WTC11 (cell line): ENCODE results near the gene DNASE2B. TPM values are rescaled to one million over a fixed set of nuclear protein-coding genes. Genes with fewer than 3 reads are reported as not detected.
A peak's percentile ranks its signal among the peaks of the same experiment; 100 is the strongest.

Source experiments
- ATAC-seq: fragments of 200-7000 bp; cut with Tn5 transposase; 2 replicates; pipeline ENCODE4 v1.10.0; 2021; ENCODE audit warnings: mild to moderate bottlenecking, moderate library complexity
- CTCF ChIA-PET: fragments of 300-600 bp; sonication (Branson Sonifier 250); formaldehyde crosslinking; loops from one replicate; lab custom pipeline; 2021; ENCODE audit warnings: antibody characterized with exemption; lab: Charles Lee
- POLR2A ChIA-PET: fragments of 350-600 bp; sonication (Branson Sonifier 250); formaldehyde crosslinking; loops from one replicate; lab custom pipeline; 2021; ENCODE audit warnings: antibody characterized with exemption; lab: Charles Lee
- DNase-seq: peaks from one replicate; pipeline ENCODE4 v3.0.0; 2021; ENCODE audit warnings: low spot score
- H3K27ac Mint-ChIP-seq: 2 replicates; pipeline ENCODE4 v1.8.0; 2021; ENCODE audit warnings: mixed read lengths
- H3K27me3 Mint-ChIP-seq: 2 replicates; pipeline ENCODE4 v1.8.0; 2021; ENCODE audit warnings: low read depth, mild to moderate bottlenecking, moderate library complexity, mixed read lengths
- H3K36me3 Mint-ChIP-seq: 2 replicates; pipeline ENCODE4 v1.8.0; 2021; ENCODE audit warnings: mixed read lengths
- H3K4me1 Mint-ChIP-seq: 2 replicates; pipeline ENCODE4 v1.8.0; 2022; ENCODE audit warnings: mixed read lengths
- H3K4me3 Mint-ChIP-seq: 2 replicates; pipeline ENCODE4 v1.8.0; 2021; ENCODE audit warnings: mild to moderate bottlenecking, moderate library complexity, mixed read lengths
- H3K9me3 Mint-ChIP-seq: 2 replicates; pipeline ENCODE4 v1.8.0; 2021; ENCODE audit warnings: mixed read lengths
- CREB1 ChIP-seq: sonication (generic); formaldehyde crosslinking; IDR thresholded peaks from 2 replicates; pipeline ENCODE4 v1.8.0; 2023; ENCODE audit warnings: mild to moderate bottlenecking, missing genetic modification reagents
- CTCF ChIP-seq: fragments of 200-600 bp; IDR thresholded peaks from 2 replicates; pipeline ENCODE4 v1.8.0; 2022; ENCODE audit warnings: antibody characterized with exemption
- ELF4 ChIP-seq: sonication (generic); formaldehyde crosslinking; IDR thresholded peaks from 2 replicates; pipeline ENCODE4 v1.8.1; 2022; ENCODE audit warnings: low read depth, mild to moderate bottlenecking, moderate library complexity, missing genetic modification reagents
- EMX1 ChIP-seq: fragments of 250-450 bp; sonication (Bioruptor Pico); IDR thresholded peaks from 2 replicates; pipeline ENCODE4 v1.8.0; 2021; ENCODE audit warnings: mild to moderate bottlenecking
- ERG ChIP-seq: fragments of 250-450 bp; sonication (Bioruptor Pico); IDR thresholded peaks from 2 replicates; pipeline ENCODE4 v1.8.0; 2021; ENCODE audit warnings: mild to moderate bottlenecking
- FOXP1 ChIP-seq: sonication (generic); formaldehyde crosslinking; IDR thresholded peaks from 2 replicates; pipeline ENCODE4 v1.8.0; 2022; ENCODE audit warnings: missing genetic modification reagents, mild to moderate bottlenecking, moderate library complexity, borderline replicate concordance
- FOXP4 ChIP-seq: sonication (generic); formaldehyde crosslinking; IDR thresholded peaks from 2 replicates; pipeline ENCODE4 v1.8.0; 2022; ENCODE audit warnings: mild to moderate bottlenecking, missing genetic modification reagents
- GABPB1 ChIP-seq: sonication (generic); formaldehyde crosslinking; IDR thresholded peaks from 2 replicates; pipeline ENCODE4 v1.8.1; 2023; ENCODE audit warnings: mild to moderate bottlenecking, missing genetic modification reagents
- KAT7 ChIP-seq: sonication (generic); formaldehyde crosslinking; IDR thresholded peaks from 2 replicates; pipeline ENCODE4 v1.8.1; 2023; ENCODE audit warnings: missing genetic modification reagents, mild to moderate bottlenecking, borderline replicate concordance
- MLX ChIP-seq: sonication (generic); formaldehyde crosslinking; IDR thresholded peaks from 2 replicates; pipeline ENCODE4 v1.8.1; 2023; ENCODE audit warnings: mild to moderate bottlenecking, missing genetic modification reagents, moderate library complexity
- TEAD1 ChIP-seq: sonication (generic); formaldehyde crosslinking; IDR thresholded peaks from 2 replicates; pipeline ENCODE4 v1.8.0; 2022; ENCODE audit warnings: mild to moderate bottlenecking, missing genetic modification reagents
- TEAD4 ChIP-seq: sonication (generic); formaldehyde crosslinking; IDR thresholded peaks from 2 replicates; pipeline ENCODE4 v1.8.0; 2022; ENCODE audit warnings: mild to moderate bottlenecking, missing genetic modification reagents
- USF2 ChIP-seq: sonication (generic); formaldehyde crosslinking; IDR thresholded peaks from 2 replicates; pipeline ENCODE4 v1.8.1; 2023; ENCODE audit warnings: mild to moderate bottlenecking, missing genetic modification reagents, moderate library complexity
- ZNF121 ChIP-seq: sonication (generic); formaldehyde crosslinking; IDR thresholded peaks from 2 replicates; pipeline ENCODE4 v1.8.0; 2023; ENCODE audit warnings: missing genetic modification reagents
- ZNF281 ChIP-seq: sonication (generic); formaldehyde crosslinking; IDR thresholded peaks from 2 replicates; pipeline ENCODE4 v1.8.0; 2023; ENCODE audit warnings: mild to moderate bottlenecking, missing genetic modification reagents
- ZNF317 ChIP-seq: sonication (generic); formaldehyde crosslinking; IDR thresholded peaks from 2 replicates; pipeline ENCODE4 v1.8.1; 2023; ENCODE audit warnings: low read depth, mild to moderate bottlenecking, moderate library complexity, missing genetic modification reagents, borderline replicate concordance
- ZNF416 ChIP-seq: fragments of 250-450 bp; sonication (Bioruptor Pico); IDR thresholded peaks from 2 replicates; pipeline ENCODE4 v1.9.0; 2021; ENCODE audit warnings: mild to moderate bottlenecking, inconsistent platforms
- ZNF532 ChIP-seq: fragments of 250-450 bp; sonication (Bioruptor Pico); IDR thresholded peaks from 2 replicates; pipeline ENCODE4 v1.9.0; 2021; ENCODE audit warnings: mild to moderate bottlenecking, borderline replicate concordance
- total RNA-seq: library from RNA; stranded (reverse); gene quantifications from 3 replicates; pipeline ENCODE4 v1.2.3, GENCODE V29; 2021

DNASE2B gene
- total RNA-seq, 1 experiment from 2014 or later = 0.15 TPM

- no peaks in the 10 kb centered on the region for H3K36me3 Mint-ChIP-seq
- ChIA-PET CTCF (interaction anchor here (0.7 to 1.3 kb wide), 2 partner anchors 319 to 544 kb away, joined by 3 read pairs; no protein-coding TSS in a partner anchor), POLR2A (no interaction called here)
- no peaks in the 10 kb centered on the region for H3K27me3 Mint-ChIP-seq
- no peak overlapping the region for H3K27ac Mint-ChIP-seq
- peaks cover 8% of the 10 kb centered on the region for H3K9me3 Mint-ChIP-seq
- H3K4me1 Mint-ChIP-seq = no peaks in the 10 kb centered on the region; the same call in 1 of the 2 replicates
- no peak for DNase-seq
- no peak for ATAC-seq
- TF ChIP-seq FOXP1 (CRISPR knock-in tag) (no peak), ZNF317 (CRISPR knock-in tag) (no peak)
- no peak overlapping the region for H3K4me3 Mint-ChIP-seq
Observed at GRCh38 chr1:84434801-84435549, 36.7 kb downstream of the DNASE2B start.

- 0 out of 2 replicates have a peak overlapping the region, but pooled peaks have one; percentile 2 for H3K27ac Mint-ChIP-seq
- H3K9me3 Mint-ChIP-seq = no peaks in the 10 kb centered on the region
- ChIA-PET POLR2A (no interaction called here), CTCF (interaction anchor here (0.6 to 1.5 kb wide), 5 partner anchors 120 to 505 kb away, joined by 3 to 4 read pairs (median 3); no protein-coding TSS in a partner anchor)
- no peaks in the 10 kb centered on the region for H3K27me3 Mint-ChIP-seq
- no peak overlapping the region for H3K4me3 Mint-ChIP-seq
- no peaks in the 10 kb centered on the region for H3K36me3 Mint-ChIP-seq
- no peaks in the 10 kb centered on the region; the same call in 1 of the 2 replicates for H3K4me1 Mint-ChIP-seq
- ATAC-seq (no peak), DNase-seq (no peak)
- TF ChIP-seq ZNF121 (CRISPR knock-in tag) (no peak), ZNF416 (no peak), ELF4 (CRISPR knock-in tag) (no peak), CREB1 (CRISPR knock-in tag) (no peak), ERG (no peak), TEAD4 (CRISPR knock-in tag) (no peak), EMX1 (CRISPR knock-in tag) (no peak), ZNF281 (no peak), ZNF317 (CRISPR knock-in tag) (no peak), FOXP4 (no peak), MLX (CRISPR knock-in tag) (no peak), CTCF (no peak), TEAD1 (no peak), KAT7 (CRISPR knock-in tag) (no peak), GABPB1 (no peak), ZNF532 (no peak), USF2 (CRISPR knock-in tag) (no peak)
Observed at GRCh38 chr1:84436876-84437655, 38.8 kb downstream of the DNASE2B start.
